ENCODE data around the gene AK9. TPM values are rescaled to one million over a fixed set of nuclear protein-coding genes. Genes with fewer than 3 reads are reported as not detected.

Gene AK9
- total and polyA plus RNA-seq, 9 of the 15 experiments (the other 6 are each of a cell fraction or from before 2014, with no cell fraction given) = 0.59 to 1.9 (median 1.2) TPM

DNA sequence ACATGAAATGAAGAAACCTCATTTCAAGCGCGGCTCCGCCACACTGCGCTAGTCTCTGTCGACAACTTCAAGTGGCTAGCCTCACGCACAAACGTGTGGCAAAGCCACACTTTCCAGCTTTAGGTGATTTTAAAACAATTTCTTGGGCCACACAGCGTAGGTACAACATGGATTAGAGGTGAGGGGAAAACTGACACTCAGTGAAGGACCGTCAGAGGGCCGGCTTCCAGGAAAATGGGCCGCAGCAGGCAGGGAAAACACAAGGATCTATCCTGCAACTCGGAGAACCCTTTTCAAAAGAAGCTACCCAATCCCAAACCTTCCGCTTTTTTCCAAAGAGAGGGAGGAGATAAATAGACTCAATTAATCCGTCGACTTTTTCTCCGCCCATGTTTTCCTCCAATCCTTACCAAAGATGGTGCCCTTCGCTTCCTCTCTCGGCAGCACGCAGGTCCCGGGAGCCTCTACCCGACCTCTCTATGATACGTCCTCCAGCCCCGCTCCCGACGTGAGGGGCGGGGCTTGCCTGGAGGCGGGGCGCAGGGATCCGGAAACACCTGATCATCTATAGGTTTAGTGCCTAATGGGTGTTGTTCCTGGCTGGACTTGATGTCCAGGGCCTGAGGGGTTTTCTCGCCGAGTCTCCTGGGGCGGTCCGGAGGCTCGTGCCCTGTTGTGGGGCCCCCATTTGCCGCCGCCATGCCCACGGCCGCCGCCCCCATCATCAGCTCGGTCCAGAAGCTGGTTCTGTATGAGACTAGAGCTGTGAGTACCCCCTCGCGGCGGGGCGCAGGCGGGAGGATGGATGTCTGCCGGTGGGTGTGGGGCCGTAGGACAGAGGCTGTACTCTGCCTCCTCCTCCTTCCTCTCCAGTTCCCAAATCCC is at the start of gene AK9, which contains the start of gene FIG4 (continued):
- TF ChIP-seq, protein P1, sequence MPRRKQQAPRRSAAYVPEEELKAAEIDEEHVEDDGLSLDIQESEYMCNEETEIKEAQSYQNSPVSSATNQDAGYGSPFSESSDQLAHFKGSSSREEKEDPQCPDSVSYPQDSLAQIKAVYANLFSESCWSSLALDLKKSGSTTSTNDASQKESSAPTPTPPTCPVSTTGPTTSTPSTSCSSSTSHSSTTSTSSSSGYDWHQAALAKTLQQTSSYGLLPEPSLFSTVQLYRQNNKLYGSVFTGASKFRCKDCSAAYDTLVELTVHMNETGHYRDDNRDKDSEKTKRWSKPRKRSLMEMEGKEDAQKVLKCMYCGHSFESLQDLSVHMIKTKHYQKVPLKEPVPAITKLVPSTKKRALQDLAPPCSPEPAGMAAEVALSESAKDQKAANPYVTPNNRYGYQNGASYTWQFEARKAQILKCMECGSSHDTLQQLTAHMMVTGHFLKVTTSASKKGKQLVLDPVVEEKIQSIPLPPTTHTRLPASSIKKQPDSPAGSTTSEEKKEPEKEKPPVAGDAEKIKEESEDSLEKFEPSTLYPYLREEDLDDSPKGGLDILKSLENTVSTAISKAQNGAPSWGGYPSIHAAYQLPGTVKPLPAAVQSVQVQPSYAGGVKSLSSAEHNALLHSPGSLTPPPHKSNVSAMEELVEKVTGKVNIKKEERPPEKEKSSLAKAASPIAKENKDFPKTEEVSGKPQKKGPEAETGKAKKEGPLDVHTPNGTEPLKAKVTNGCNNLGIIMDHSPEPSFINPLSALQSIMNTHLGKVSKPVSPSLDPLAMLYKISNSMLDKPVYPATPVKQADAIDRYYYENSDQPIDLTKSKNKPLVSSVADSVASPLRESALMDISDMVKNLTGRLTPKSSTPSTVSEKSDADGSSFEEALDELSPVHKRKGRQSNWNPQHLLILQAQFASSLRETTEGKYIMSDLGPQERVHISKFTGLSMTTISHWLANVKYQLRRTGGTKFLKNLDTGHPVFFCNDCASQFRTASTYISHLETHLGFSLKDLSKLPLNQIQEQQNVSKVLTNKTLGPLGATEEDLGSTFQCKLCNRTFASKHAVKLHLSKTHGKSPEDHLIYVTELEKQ (CRISPR knock-in tag; IDR thresholded peaks at IDR 0.05) = no peak
- TF ChIP-seq, protein P2, sequence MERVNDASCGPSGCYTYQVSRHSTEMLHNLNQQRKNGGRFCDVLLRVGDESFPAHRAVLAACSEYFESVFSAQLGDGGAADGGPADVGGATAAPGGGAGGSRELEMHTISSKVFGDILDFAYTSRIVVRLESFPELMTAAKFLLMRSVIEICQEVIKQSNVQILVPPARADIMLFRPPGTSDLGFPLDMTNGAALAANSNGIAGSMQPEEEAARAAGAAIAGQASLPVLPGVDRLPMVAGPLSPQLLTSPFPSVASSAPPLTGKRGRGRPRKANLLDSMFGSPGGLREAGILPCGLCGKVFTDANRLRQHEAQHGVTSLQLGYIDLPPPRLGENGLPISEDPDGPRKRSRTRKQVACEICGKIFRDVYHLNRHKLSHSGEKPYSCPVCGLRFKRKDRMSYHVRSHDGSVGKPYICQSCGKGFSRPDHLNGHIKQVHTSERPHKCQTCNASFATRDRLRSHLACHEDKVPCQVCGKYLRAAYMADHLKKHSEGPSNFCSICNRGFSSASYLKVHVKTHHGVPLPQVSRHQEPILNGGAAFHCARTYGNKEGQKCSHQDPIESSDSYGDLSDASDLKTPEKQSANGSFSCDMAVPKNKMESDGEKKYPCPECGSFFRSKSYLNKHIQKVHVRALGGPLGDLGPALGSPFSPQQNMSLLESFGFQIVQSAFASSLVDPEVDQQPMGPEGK (CRISPR knock-in tag; IDR thresholded peaks at IDR 0.05; ENCODE audit: borderline replicate concordance) = no peak
- TF ChIP-seq ZNF282 (CRISPR knock-in tag; IDR thresholded peaks at IDR 0.05) = no peak
- no peak for TF ChIP-seq ZNF717 (CRISPR knock-in tag; IDR thresholded peaks at IDR 0.05)
- TF ChIP-seq HDAC3 (IDR thresholded peaks at IDR 0.05; ENCODE audit: borderline replicate concordance, partially characterized antibody) = no peak
- no peak for TF ChIP-seq SMAD1 (IDR thresholded peaks at IDR 0.05; ENCODE audit: low read depth, low read length, partially characterized antibody)
- 0 out of 2 replicates have a peak, but pooled peaks have one; percentile 40 for TF ChIP-seq SMAD4 (CRISPR knock-in tag; conservative IDR thresholded peaks at IDR 0.05)
- no peak for TF ChIP-seq ZNF699 (CRISPR knock-in tag; IDR thresholded peaks at IDR 0.05; ENCODE audit: insufficient replicate concordance)
- TF ChIP-seq, protein P3, sequence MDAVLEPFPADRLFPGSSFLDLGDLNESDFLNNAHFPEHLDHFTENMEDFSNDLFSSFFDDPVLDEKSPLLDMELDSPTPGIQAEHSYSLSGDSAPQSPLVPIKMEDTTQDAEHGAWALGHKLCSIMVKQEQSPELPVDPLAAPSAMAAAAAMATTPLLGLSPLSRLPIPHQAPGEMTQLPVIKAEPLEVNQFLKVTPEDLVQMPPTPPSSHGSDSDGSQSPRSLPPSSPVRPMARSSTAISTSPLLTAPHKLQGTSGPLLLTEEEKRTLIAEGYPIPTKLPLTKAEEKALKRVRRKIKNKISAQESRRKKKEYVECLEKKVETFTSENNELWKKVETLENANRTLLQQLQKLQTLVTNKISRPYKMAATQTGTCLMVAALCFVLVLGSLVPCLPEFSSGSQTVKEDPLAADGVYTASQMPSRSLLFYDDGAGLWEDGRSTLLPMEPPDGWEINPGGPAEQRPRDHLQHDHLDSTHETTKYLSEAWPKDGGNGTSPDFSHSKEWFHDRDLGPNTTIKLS (IDR thresholded peaks at IDR 0.05; ENCODE audit: borderline replicate concordance, low read depth) = peak; percentile 77; the same call in 1 of the 2 replicates
- peak; percentile 64; the same call in 1 of the 2 replicates for TF ChIP-seq SPI1 (IDR thresholded peaks at IDR 0.05; ENCODE audit: borderline replicate concordance, low read depth, low read length)
- no peak for TF ChIP-seq ZFPM2 (CRISPR knock-in tag; IDR thresholded peaks at IDR 0.05)
- 0 out of 2 replicates have a peak, but pooled peaks have one; percentile 22 for TF ChIP-seq CBX1 (IDR thresholded peaks at IDR 0.05; ENCODE audit: low read depth)
- TF ChIP-seq, protein P4, sequence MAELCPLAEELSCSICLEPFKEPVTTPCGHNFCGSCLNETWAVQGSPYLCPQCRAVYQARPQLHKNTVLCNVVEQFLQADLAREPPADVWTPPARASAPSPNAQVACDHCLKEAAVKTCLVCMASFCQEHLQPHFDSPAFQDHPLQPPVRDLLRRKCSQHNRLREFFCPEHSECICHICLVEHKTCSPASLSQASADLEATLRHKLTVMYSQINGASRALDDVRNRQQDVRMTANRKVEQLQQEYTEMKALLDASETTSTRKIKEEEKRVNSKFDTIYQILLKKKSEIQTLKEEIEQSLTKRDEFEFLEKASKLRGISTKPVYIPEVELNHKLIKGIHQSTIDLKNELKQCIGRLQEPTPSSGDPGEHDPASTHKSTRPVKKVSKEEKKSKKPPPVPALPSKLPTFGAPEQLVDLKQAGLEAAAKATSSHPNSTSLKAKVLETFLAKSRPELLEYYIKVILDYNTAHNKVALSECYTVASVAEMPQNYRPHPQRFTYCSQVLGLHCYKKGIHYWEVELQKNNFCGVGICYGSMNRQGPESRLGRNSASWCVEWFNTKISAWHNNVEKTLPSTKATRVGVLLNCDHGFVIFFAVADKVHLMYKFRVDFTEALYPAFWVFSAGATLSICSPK (IDR thresholded peaks at IDR 0.05; ENCODE audit: borderline replicate concordance) = no peak
- TF ChIP-seq ETV6 (IDR thresholded peaks at IDR 0.05; ENCODE audit: borderline replicate concordance in 1 of 2, low read depth in 2 of 2, low read length in 1 of 2) = no peak
- TF ChIP-seq ETV6 (CRISPR knock-in tag; IDR thresholded peaks at IDR 0.05; ENCODE audit: borderline replicate concordance) = no peak
- no peak for TF ChIP-seq ZNF695 (CRISPR knock-in tag; IDR thresholded peaks at IDR 0.05)
- no peak for TF ChIP-seq TCF7 (IDR thresholded peaks at IDR 0.05; ENCODE audit: borderline replicate concordance)
- TF ChIP-seq EP400 (IDR thresholded peaks at IDR 0.05) = peak; percentile 54

Measured in K562 (cell line).